Activated T-cell treated with anti-CD3 and anti-CD28 coated beads, Interleukin-2, amount 50 U/mL, for 1 hour (primary cell): ENCODE measurements around the gene TBC1D8.

Experiments
- DNase-seq: peaks from one replicate; pipeline ENCODE4 v3.0.0-alpha.2; 2020

TBC1D8 gene

GRCh38 chr2:101132202-101132601, 19.0 kb downstream of the TBC1D8 start:
- DNase-seq = no peak

- no peak for DNase-seq
These were observed 21.1 kb downstream of the TBC1D8 start for GRCh38 chr2:101130081-101130480.

GRCh38 chr2:101127319-101128056, 23.7 kb downstream of the TBC1D8 start:
- no peak for DNase-seq

- no peak for DNase-seq
These were observed 25.4 kb downstream of the TBC1D8 start for GRCh38 chr2:101125808-101126207.

- DNase-seq = no peak
These were observed 25.8 kb downstream of the TBC1D8 start for GRCh38 chr2:101125374-101125773.

- DNase-seq = no peak
These were observed 26.4 kb downstream of the TBC1D8 start for GRCh38 chr2:101124643-101125366.

GRCh38 chr2:101123795-101124471, 27.2 kb downstream of the TBC1D8 start:
- DNase-seq = no peak

GRCh38 chr2:101121174-101121573, 30.0 kb downstream of the TBC1D8 start:
- DNase-seq = no peak

- DNase-seq = no peak
These were observed 30.8 kb downstream of the TBC1D8 start for GRCh38 chr2:101120124-101120996.

- DNase-seq = no peak
These were observed 31.8 kb downstream of the TBC1D8 start for GRCh38 chr2:101119431-101119830.

- no peak for DNase-seq
These were observed 34.2 kb downstream of the TBC1D8 start for GRCh38 chr2:101116841-101117552.

- DNase-seq = no peak
These were observed 34.8 kb downstream of the TBC1D8 start for GRCh38 chr2:101116348-101116747.

- DNase-seq = no peak
These were observed 35.5 kb downstream of the TBC1D8 start for GRCh38 chr2:101115664-101116063.

- DNase-seq = no peak
These were observed 36.4 kb downstream of the TBC1D8 start for GRCh38 chr2:101114815-101115214.

- no peak for DNase-seq
These were observed 36.9 kb downstream of the TBC1D8 start for GRCh38 chr2:101114268-101114783.

- DNase-seq = no peak
These were observed 37.5 kb downstream of the TBC1D8 start for GRCh38 chr2:101113441-101114267.

- no peak for DNase-seq
These were observed 38.4 kb downstream of the TBC1D8 start for GRCh38 chr2:101112772-101113157.

GRCh38 chr2:101111917-101112771, 39.0 kb downstream of the TBC1D8 start:
- no peak for DNase-seq

GRCh38 chr2:101111262-101111838, 39.8 kb downstream of the TBC1D8 start:
- no peak for DNase-seq
